H1 (cell line): Measurements from ENCODE around the gene RNF44. TPM values are rescaled to one million over a fixed set of nuclear protein-coding genes. Genes with fewer than 3 reads are reported as not detected.

ENCODE experiments used
- CTCF ChIA-PET: fragments of 300-600 bp; sonication (Branson Sonifier 250); formaldehyde crosslinking; loops from one replicate; lab custom pipeline; 2021; ENCODE audit not compliant: partially characterized antibody; lab: Charles Lee
- POLR2A ChIA-PET: fragments of 300-600 bp; sonication (Branson Sonifier 250); formaldehyde crosslinking; loops from one replicate; lab custom pipeline; 2021; ENCODE audit warnings: inconsistent platforms; ENCODE audit not compliant: partially characterized antibody; lab: Charles Lee
- DNase-seq, 2 experiments: peaks; one replicate each; pipeline versions ENCODE4 v3.0.0 to v3.0.0-alpha.2; 2010 to 2022; ENCODE audit warnings: low spot score in 2 of 2, low read depth in 1 of 2, mixed read lengths in 1 of 2
- FAIRE-seq: peaks from 2 replicates; lab custom pipeline; 2011; peaks lifted over from hg19 to GRCh38; lab: Jason Lieb, UNC
- H2AFZ ChIP-seq: 2 replicates; pipeline ENCODE4 v1.8.1; 2012; ENCODE audit warnings: low read length, inconsistent platforms
- H2AK5ac ChIP-seq: 2 replicates; pipeline ENCODE4 v1.6.1; 2013; ENCODE audit warnings: low read depth, low read length
- H2BK120ac ChIP-seq: replicated peaks from 2 replicates; pipeline ENCODE3; 2013; ENCODE audit warnings: low read depth, low read length, inconsistent platforms
- H2BK12ac ChIP-seq: 2 replicates; pipeline ENCODE4 v1.6.1; 2013; ENCODE audit warnings: low read depth, low read length
- H2BK15ac ChIP-seq: 2 replicates; pipeline ENCODE4 v1.6.1; 2013; ENCODE audit warnings: low read length
- H2BK20ac ChIP-seq: 2 replicates; pipeline ENCODE4 v1.6.1; 2013; ENCODE audit warnings: low read length
- H2BK5ac ChIP-seq: 2 replicates; pipeline ENCODE4 v1.6.1; 2013; ENCODE audit warnings: low read depth, low read length
- H3K14ac ChIP-seq: 2 replicates; pipeline ENCODE4 v1.6.1; 2013; ENCODE audit warnings: inconsistent platforms; ENCODE audit not compliant: insufficient read length
- H3K18ac ChIP-seq: 2 replicates; pipeline ENCODE4 v1.6.1; 2013; ENCODE audit warnings: low read length; ENCODE audit errors: extremely low read depth
- H3K23ac ChIP-seq: 2 replicates; pipeline ENCODE4 v1.6.1; 2013; ENCODE audit warnings: inconsistent platforms; ENCODE audit not compliant: insufficient read length
- H3K23me2 ChIP-seq: 2 replicates; pipeline ENCODE4 v1.6.1; 2013; ENCODE audit warnings: low read depth, low read length
- H3K27ac ChIP-seq: 2 replicates; pipeline ENCODE4 v1.6.1; 2011; ENCODE audit warnings: low read depth, low read length, inconsistent platforms
- H3K27me3 ChIP-seq, 4 experiments: replicated peaks in 1 of 4; 1 replicate in 1 of 4; 2 replicates in 3 of 4; pipeline versions ENCODE4 v1.6.1 to v1.8.1; 2011 to 2013; ENCODE audit warnings: low read length in 3 of 4, mild to moderate bottlenecking in 3 of 4, inconsistent platforms in 2 of 4, mixed read lengths in 2 of 4, moderate library complexity in 1 of 4; ENCODE audit not compliant: control insufficient read depth in 3 of 4, insufficient read depth in 3 of 4; ENCODE audit errors: extremely low read depth in 1 of 4
- H3K36me3 ChIP-seq, 4 experiments: 2 replicates each; pipeline versions ENCODE4 v1.6.1 to v1.8.1; 2011 to 2013; ENCODE audit warnings: mild to moderate bottlenecking in 4 of 4, low read length in 3 of 4, moderate library complexity in 2 of 4, control low read depth in 1 of 4, inconsistent platforms in 1 of 4; ENCODE audit not compliant: insufficient read depth in 4 of 4, control insufficient read depth in 2 of 4
- H3K4ac ChIP-seq: replicated peaks from 2 replicates; pipeline ENCODE3; 2013; ENCODE audit warnings: low read length, low read depth, mixed read lengths, inconsistent platforms; ENCODE audit not compliant: insufficient read length
- H3K4me1 ChIP-seq, 4 experiments: replicated peaks in 1 of 4; 1 replicate in 1 of 4; 2 replicates in 3 of 4; pipeline versions ENCODE4 v1.6.1 to v1.8.1; 2011 to 2013; ENCODE audit warnings: low read length in 3 of 4, inconsistent platforms in 2 of 4, mixed read lengths in 1 of 4; ENCODE audit not compliant: insufficient read depth in 4 of 4, control insufficient read depth in 3 of 4
- H3K4me2 ChIP-seq, 2 experiments: 2 replicates each; pipeline versions ENCODE4 v1.6.1 to v1.8.1; 2011 to 2013; ENCODE audit warnings: low read depth in 2 of 2, low read length in 2 of 2, control low read depth in 1 of 2, inconsistent platforms in 1 of 2, mild to moderate bottlenecking in 1 of 2; ENCODE audit not compliant: insufficient read depth in 1 of 2
- H3K4me3 ChIP-seq, 4 experiments: fragments of 200-600, 300-600 bp in 1 of 4; sonication (generic), shearing (Covaris generic), sonication (Bioruptor Twin) in 1 of 4; 2 replicates each; pipeline versions ENCODE4 v1.5.1 to v1.8.1; 2011 to 2016; ENCODE audit warnings: low read length in 4 of 4, low read depth in 3 of 4, control low read depth in 2 of 4, inconsistent platforms in 2 of 4, mild to moderate bottlenecking in 2 of 4, mixed read lengths in 1 of 4, moderate library complexity in 1 of 4; ENCODE audit not compliant: insufficient read depth in 2 of 4; ENCODE audit errors: extremely low read depth in 1 of 4
- H3K56ac ChIP-seq: replicated peaks from 2 replicates; pipeline ENCODE3; 2013; ENCODE audit warnings: low read depth, mild to moderate bottlenecking, mixed read lengths, low read length, inconsistent platforms; ENCODE audit not compliant: insufficient read length
- H3K79me1 ChIP-seq: 2 replicates; pipeline ENCODE4 v1.6.1; 2013; ENCODE audit warnings: low read depth, low read length, control low read depth
- H3K79me2 ChIP-seq, 2 experiments: 2 replicates each; pipeline versions ENCODE4 v1.6.1 to v1.8.1; 2012 to 2013; ENCODE audit warnings: low read length in 2 of 2, mild to moderate bottlenecking in 2 of 2, inconsistent platforms in 1 of 2; ENCODE audit not compliant: insufficient read depth in 2 of 2, control insufficient read depth in 1 of 2
- H3K9ac ChIP-seq, 4 experiments: replicated peaks in 1 of 4; 1 replicate in 1 of 4; 2 replicates in 3 of 4; pipeline versions ENCODE4 v1.6.1 to v1.8.1; 2011 to 2013; ENCODE audit warnings: low read depth in 3 of 4, low read length in 3 of 4, control low read depth in 2 of 4, mild to moderate bottlenecking in 2 of 4, moderate library complexity in 2 of 4, inconsistent platforms in 1 of 4; ENCODE audit errors: extremely low read depth in 1 of 4
- H3K9me3 ChIP-seq, 2 experiments: 2 replicates each; pipeline versions ENCODE4 v1.6.1 to v1.8.1; 2012 to 2013; ENCODE audit warnings: mild to moderate bottlenecking in 2 of 2, moderate library complexity in 2 of 2, control low read depth in 1 of 2, inconsistent platforms in 1 of 2, low read depth in 1 of 2, low read length in 1 of 2, mixed read lengths in 1 of 2; ENCODE audit not compliant: insufficient read depth in 2 of 2
- H4K20me1 ChIP-seq, 2 experiments: replicated peaks in 1 of 2; 2 replicates each; pipeline versions ENCODE3 to v1.8.1; 2011 to 2013; ENCODE audit warnings: inconsistent platforms in 2 of 2, low read length in 2 of 2, mild to moderate bottlenecking in 1 of 2; ENCODE audit not compliant: insufficient read depth in 2 of 2, control insufficient read depth in 1 of 2
- H4K5ac ChIP-seq: 2 replicates; pipeline ENCODE4 v1.6.1; 2013; ENCODE audit warnings: low read length, low read depth, mixed read lengths, inconsistent platforms; ENCODE audit not compliant: insufficient read length
- H4K8ac ChIP-seq: 2 replicates; pipeline ENCODE4 v1.8.0; 2013; ENCODE audit warnings: mild to moderate bottlenecking, moderate library complexity, low read length, inconsistent platforms; ENCODE audit not compliant: insufficient read depth; ENCODE audit errors: extremely low read depth
- H4K91ac ChIP-seq: replicated peaks from 2 replicates; pipeline ENCODE3; 2013; ENCODE audit warnings: low read length, mixed read lengths, inconsistent platforms; ENCODE audit not compliant: insufficient read length
- EP300 ChIP-seq, 2 experiments: IDR thresholded peaks; 1 replicate in 1 of 2; 2 replicates in 1 of 2; pipeline ENCODE4 v1.6.1; 2011 to 2012; ENCODE audit warnings: low read depth in 2 of 2, low read length in 2 of 2, mild to moderate bottlenecking in 2 of 2, borderline replicate concordance in 1 of 2, inconsistent platforms in 1 of 2, moderate library complexity in 1 of 2
- WGBS, 2 experiments: shearing (Covaris generic) in 1 of 2; methylation state at CpG; one replicate each; pipeline versions ENCODE4 v1.1.6 to v1.1.7; 2013 to 2015; ENCODE audit warnings: low lambda C conversion rate in 2 of 2, mixed read lengths in 2 of 2, inconsistent platforms in 1 of 2, low coverage in 1 of 2, missing lambda C conversion rate in 1 of 2; ENCODE audit not compliant: insufficient replicate concordance in 2 of 2, insufficient coverage in 1 of 2, insufficient read length in 1 of 2; ENCODE audit errors: extremely low coverage in 1 of 2, missing lambda C conversion rate in 1 of 2; 5-methylcytosine and 5-hydroxymethylcytosine counted together
- polyA plus RNA-seq, 7 experiments: library from polyadenylated mRNA; depleted of rRNA in 3 of 7; stranded (reverse) in 5 of 7; unstranded in 2 of 7; fragments of >200 nt in 5 of 7; fragments of 200-250 nt in 2 of 7; gene quantifications; 1 replicate in 5 of 7; 2 replicates in 1 of 7; 4 replicates in 1 of 7; pipeline versions ENCODE4 v1.2.1 to v1.2.3, GENCODE V29; 2011 to 2013; ENCODE audit warnings: missing spikeins in 2 of 7, mixed read lengths in 2 of 7
- total RNA-seq: library from RNA; stranded (reverse); fragmentation: NEBNext Ultra II Directional; extraction: Animal tissue kit (Norgen Biotek cat#: 25700); gene quantifications from 2 replicates; pipeline ENCODE4 v1.2.1, GENCODE V29; 2021

The RNF44 gene
- total and polyA plus RNA-seq, 2 of the 8 experiments (the other 6 are each of a cell fraction or from before 2014, with no cell fraction given), result 54.7 to 164 TPM

DNA sequence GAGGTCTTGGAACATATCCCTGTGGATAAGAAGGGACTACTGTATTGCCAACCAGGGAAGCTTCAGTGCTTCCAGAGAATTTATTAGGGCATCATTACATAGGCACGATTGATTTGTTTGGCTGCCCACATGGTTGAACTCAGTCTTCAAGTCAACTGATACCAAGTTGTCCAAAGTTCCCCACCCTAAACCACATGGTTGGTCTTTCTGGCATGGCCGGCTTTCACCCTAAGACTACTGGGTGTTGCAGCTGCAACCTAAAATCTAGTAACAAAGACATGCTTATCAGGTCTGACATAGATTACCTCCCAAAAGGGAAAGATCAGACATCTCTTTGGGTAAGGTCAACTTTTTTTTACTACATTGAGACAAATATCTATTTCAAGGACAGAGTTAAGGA is 52.0 kb downstream of the RNF44 start:
- no peak overlapping the region for H2AK5ac ChIP-seq
- peaks cover 3% of the 10 kb centered on the region in 2 experiments for H4K20me1 ChIP-seq
- H3K36me3 ChIP-seq, result peaks cover 0 to 26% (median 13%) of the 10 kb centered on the region in 4 experiments; a peak in 6 of 8 replicates
- no peak overlapping the region for H3K56ac ChIP-seq
- H3K18ac ChIP-seq, result no peak overlapping the region
- no peak overlapping the region for H2BK12ac ChIP-seq
- no peak overlapping the region for H2BK120ac ChIP-seq
- no peak overlapping the region for H3K9ac ChIP-seq
- H3K4ac ChIP-seq, result no peak overlapping the region
- no peaks in the 10 kb centered on the region for H3K9me3 ChIP-seq
- WGBS, 2 experiments, result 91% methylated on average over 2 of the region's 2 CpGs; no CpG with 5 or more reads in 1 of the 2 experiments
- no peak overlapping the region for H4K91ac ChIP-seq
- no peak overlapping the region for H4K8ac ChIP-seq
- no peaks in the 10 kb centered on the region for H3K27me3 ChIP-seq
- no peak for DNase-seq
- H3K27ac ChIP-seq, result no peak overlapping the region
- POLR2A ChIA-PET, result interaction anchor here (0.7 to 2.0 kb wide), 3 partner anchors 19 to 45 kb away, joined by 3 to 6 read pairs (median 4); no protein-coding TSS in a partner anchor
- no peak overlapping the region for H2BK5ac ChIP-seq
- H3K14ac ChIP-seq, result no peak overlapping the region
- no peak overlapping the region for H3K4me2 ChIP-seq
- no peak overlapping the region for H4K5ac ChIP-seq
- CTCF ChIA-PET, result interaction anchor here (1.1 kb wide), 2 partner anchors 11 to 30 kb away, joined by 3 to 6 read pairs; no protein-coding TSS in a partner anchor
- peaks cover 3% of the 10 kb centered on the region; the same call in 1 of the 2 replicates for H3K79me1 ChIP-seq
- FAIRE-seq, result no peak
- no peak overlapping the region for H2BK20ac ChIP-seq
- no peaks in the 10 kb centered on the region for H3K4me1 ChIP-seq
- no peak overlapping the region for H3K23ac ChIP-seq
- no peak overlapping the region for H2AFZ ChIP-seq
- TF ChIP-seq EP300 (IDR thresholded peaks at IDR 0.05; ENCODE audit: borderline replicate concordance in 1 of 2, low read depth in 2 of 2, low read length in 2 of 2), result no peak
- H3K79me2 ChIP-seq, result no peaks in the 10 kb centered on the region; a peak in 1 of 4 replicates
- H2BK15ac ChIP-seq, result no peak overlapping the region
- H3K4me3 ChIP-seq, result no peak overlapping the region
- no peaks in the 10 kb centered on the region for H3K23me2 ChIP-seq
